GM12891 (cell line): ENCODE measurements around the gene SMARCA5.

Experiments
- POLR2A ChIP-seq: IDR thresholded peaks from 2 replicates; pipeline ENCODE4 v1.6.1; 2011; ENCODE audit warnings: low read depth, low read length, control low read depth
- POLR2AphosphoS5 ChIP-seq: IDR thresholded peaks from 2 replicates; pipeline ENCODE4 v1.6.1; 2011; ENCODE audit warnings: low read depth, low read length, control low read depth
- TAF1 ChIP-seq: IDR thresholded peaks from 2 replicates; pipeline ENCODE4 v1.6.1; 2011; ENCODE audit warnings: low read depth, low read length, control low read depth

DNA sequence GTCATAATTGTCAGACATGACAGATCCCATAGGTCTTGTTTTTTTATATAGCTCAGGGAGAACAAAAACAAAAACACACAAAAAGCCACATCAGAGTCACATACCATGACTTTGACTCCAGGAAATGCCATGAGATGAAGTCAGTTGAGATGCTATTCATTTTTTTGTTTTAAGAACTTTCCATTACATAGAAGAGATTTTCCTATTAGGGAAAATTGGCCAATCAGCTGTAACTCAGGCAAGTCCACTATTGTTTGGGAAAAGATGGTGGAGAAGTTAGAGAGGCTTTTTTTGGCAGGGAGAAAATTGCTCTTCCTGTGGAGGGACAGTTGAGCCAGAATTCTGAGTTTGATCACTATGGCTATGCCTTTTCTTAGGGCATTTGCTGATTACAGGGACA is 72.6 kb downstream of the SMARCA5 start:
- TF ChIP-seq POLR2A (no peak), POLR2AphosphoS5 (no peak), TAF1 (no peak)
